Kidney (tissue), 14 donors: ENCODE data around the gene ATP11A. TPM values are rescaled to one million over a fixed set of nuclear protein-coding genes. Genes with fewer than 3 reads are reported as not detected.
A peak's percentile ranks its signal among the peaks of the same experiment; 100 is the strongest.

Experiments used
- DNase-seq, 5 donors: peaks; one replicate each; pipeline ENCODE4 v3.0.0-alpha.2; 2013 to 2020
- FAIRE-seq: peaks from 2 replicates; lab custom pipeline; 2012; peaks lifted over from hg19 to GRCh38; lab: Jason Lieb, UNC
- H3K27ac ChIP-seq, 2 donors: one replicate each; pipeline ENCODE4 v1.7.0; 2013; ENCODE audit warnings: low read depth in 2 of 2, low read length in 2 of 2, inconsistent platforms in 1 of 2
- H3K27me3 ChIP-seq: one replicate; pipeline ENCODE4 v1.7.1; 2013; ENCODE audit warnings: low read length, inconsistent platforms; ENCODE audit not compliant: control insufficient read depth, insufficient read depth
- H3K36me3 ChIP-seq, 3 donors: one replicate each; pipeline versions ENCODE4 v1.7.0 to v1.7.1; 2013; ENCODE audit warnings: low read length in 3 of 3, control low read depth in 1 of 3, inconsistent platforms in 1 of 3; ENCODE audit not compliant: insufficient read depth in 3 of 3, control insufficient read depth in 2 of 3
- H3K4me1 ChIP-seq, 3 donors: one replicate each; pipeline versions ENCODE4 v1.7.0 to v1.7.1; 2013; ENCODE audit warnings: low read length in 3 of 3, inconsistent platforms in 1 of 3, low read depth in 1 of 3; ENCODE audit not compliant: control insufficient read depth in 2 of 3, insufficient read depth in 2 of 3
- H3K4me3 ChIP-seq, 3 donors: one replicate each; pipeline versions ENCODE4 v1.7.0 to v1.8.1; 2013; ENCODE audit warnings: low read length in 3 of 3, control low read depth in 1 of 3, inconsistent platforms in 1 of 3
- H3K9ac ChIP-seq, 3 donors: one replicate each; pipeline versions ENCODE4 v1.7.0 to v1.7.1; 2013; ENCODE audit warnings: low read length in 3 of 3, control low read depth in 1 of 3, inconsistent platforms in 1 of 3
- H3K9me3 ChIP-seq, 3 donors: one replicate each; pipeline versions ENCODE4 v1.7.0 to v1.7.1; 2013; ENCODE audit warnings: low read length in 3 of 3, control low read depth in 1 of 3, inconsistent platforms in 1 of 3; ENCODE audit not compliant: control insufficient read depth in 2 of 3, insufficient read depth in 1 of 3
- intact Hi-C: fragments of 100-400 bp; cut with DNase I; formaldehyde crosslinking; loops from one replicate; pipeline ENCODE4 v1.11.1; 2022
- polyA plus RNA-seq: library from polyadenylated mRNA; stranded (reverse); fragments of 350-450 nt; fragmentation: Illumina TruSeq; extraction: RNeasy Lipid Tissue Mini Kit (QIAGEN cat#74804); gene quantifications from one replicate; pipeline ENCODE4 v1.2.3, GENCODE V29; 2014; ENCODE audit warnings: low read depth, low replicate concordance; ENCODE audit not compliant: insufficient read depth
- total RNA-seq: library from RNA; stranded (reverse); fragmentation: NEBNext Ultra II Directional; extraction: Animal tissue kit (Norgen Biotek cat#: 25700); gene quantifications from one replicate; pipeline ENCODE4 v1.2.1, GENCODE V29; 2021
- TF ChIP-seq, protein P1 (sequence below): IDR thresholded peaks from 3 replicates; pipeline ENCODE4 v1.5.1; 2012; ENCODE audit warnings: mild to moderate bottlenecking, moderate library complexity, borderline replicate concordance; ENCODE audit not compliant: insufficient read depth; ENCODE audit errors: extremely low read depth
- donor health status: control.
- donor health status: control.
- donor health status: control.
- donor health status: control.
- donor health status: control.
- donor health status: DM: yes; HTN: yes; CAD: no.
- donor health status: Normal renal cell carcinoma (clear cell type).

ATP11A gene
- total and polyA plus RNA-seq, 2 donors from 2014 or later: 4.9 to 212 TPM

DNA sequence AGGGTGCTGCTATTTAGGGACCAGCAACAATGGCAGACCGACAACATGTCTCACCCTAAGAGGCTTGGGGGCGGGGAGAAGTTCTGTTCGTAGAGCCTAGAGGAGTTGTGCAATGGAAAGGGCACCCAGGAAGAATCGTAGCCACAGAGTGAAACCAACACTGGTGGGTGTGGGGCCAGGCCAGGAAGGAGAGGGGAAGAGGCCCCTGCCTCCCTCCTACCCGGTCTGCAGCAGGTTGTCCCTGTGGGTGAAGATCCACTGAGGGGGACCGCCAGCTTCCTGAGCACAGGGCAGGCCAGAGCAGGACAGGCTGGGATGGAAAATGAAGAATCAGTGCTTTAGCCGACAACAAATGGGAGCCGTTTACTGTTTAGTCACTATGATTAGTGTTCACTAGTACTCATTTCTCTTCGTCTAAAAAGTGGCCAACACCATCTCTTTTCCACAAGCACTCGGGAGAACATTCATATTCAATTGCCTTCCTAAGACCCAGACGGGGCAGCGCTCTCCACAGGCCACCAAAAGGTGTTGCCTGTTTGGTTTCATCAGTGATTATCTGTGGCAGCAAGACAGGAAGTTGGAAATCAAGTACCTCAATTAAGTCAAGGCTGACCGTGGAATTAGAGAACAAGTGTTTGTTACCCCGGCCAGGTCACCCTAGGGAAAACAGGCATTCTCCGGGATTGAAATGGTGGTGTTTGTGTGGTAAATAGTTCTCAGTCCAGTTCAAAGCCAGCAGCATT, 1.1 kb upstream of the ATP11A start:
- Histone ChIP-seq H3K9ac (peak overlapping the region in 1 of 3 donors; percentile 52), H3K4me1 (peaks cover 0 to 12% (median 5%) of the 10 kb centered on the region in 3 donors), H3K27ac (peak overlapping the region; percentile 86 to 94), H3K36me3 (no peaks in the 10 kb centered on the region), H3K9me3 (no peaks in the 10 kb centered on the region), H3K4me3 (peak overlapping the region in 2 of 3 donors; percentile 26 to 53), H3K27me3 (no peaks in the 10 kb centered on the region)
- peak in 2 of 5 donors; percentile 58 to 64 for DNase-seq
- TF ChIP-seq, protein P1, sequence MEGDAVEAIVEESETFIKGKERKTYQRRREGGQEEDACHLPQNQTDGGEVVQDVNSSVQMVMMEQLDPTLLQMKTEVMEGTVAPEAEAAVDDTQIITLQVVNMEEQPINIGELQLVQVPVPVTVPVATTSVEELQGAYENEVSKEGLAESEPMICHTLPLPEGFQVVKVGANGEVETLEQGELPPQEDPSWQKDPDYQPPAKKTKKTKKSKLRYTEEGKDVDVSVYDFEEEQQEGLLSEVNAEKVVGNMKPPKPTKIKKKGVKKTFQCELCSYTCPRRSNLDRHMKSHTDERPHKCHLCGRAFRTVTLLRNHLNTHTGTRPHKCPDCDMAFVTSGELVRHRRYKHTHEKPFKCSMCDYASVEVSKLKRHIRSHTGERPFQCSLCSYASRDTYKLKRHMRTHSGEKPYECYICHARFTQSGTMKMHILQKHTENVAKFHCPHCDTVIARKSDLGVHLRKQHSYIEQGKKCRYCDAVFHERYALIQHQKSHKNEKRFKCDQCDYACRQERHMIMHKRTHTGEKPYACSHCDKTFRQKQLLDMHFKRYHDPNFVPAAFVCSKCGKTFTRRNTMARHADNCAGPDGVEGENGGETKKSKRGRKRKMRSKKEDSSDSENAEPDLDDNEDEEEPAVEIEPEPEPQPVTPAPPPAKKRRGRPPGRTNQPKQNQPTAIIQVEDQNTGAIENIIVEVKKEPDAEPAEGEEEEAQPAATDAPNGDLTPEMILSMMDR: no peak
- intact Hi-C loops: no loop called here
- FAIRE-seq: no peak

DNA sequence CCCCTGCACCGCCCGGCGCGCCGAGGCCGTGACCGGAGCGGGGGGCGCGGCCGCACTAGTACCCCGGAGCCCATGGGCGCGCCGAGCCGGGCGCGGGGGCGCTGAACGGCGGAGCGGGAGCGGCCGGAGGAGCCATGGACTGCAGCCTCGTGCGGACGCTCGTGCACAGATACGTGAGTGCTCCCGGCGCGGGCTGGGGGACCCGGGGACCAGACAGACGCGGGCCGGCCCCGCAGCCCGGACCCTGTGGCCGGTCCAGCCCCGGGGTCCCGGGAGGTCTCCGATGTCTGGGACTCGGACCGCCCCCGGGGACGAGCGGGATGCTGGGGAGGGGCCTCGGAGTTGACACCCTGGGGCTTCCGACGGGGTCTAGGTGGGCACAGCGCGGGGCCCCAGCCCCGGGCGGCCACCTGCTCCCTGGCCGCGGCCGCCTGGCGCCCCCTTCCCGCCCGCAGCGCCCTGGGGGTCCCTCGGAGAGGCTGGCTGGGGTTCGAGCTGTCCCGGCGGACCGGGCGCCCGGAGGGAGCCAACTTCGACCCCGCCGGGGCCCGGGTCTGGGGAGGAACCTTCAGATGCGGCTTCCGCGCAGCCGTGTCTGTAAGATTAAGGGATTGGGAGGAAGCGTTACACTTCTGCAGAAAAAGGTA, 568 bp downstream of the ATP11A start:
- no peaks in the 10 kb centered on the region for H3K9me3 ChIP-seq
- peak overlapping the region; percentile 36 to 76 (median 72) for H3K4me3 ChIP-seq
- H3K36me3 ChIP-seq: no peaks in the 10 kb centered on the region
- intact Hi-C loops: no loop called here
- TF ChIP-seq, protein P1: no peak
- DNase-seq (peak; percentile 61 to 89 (median 73)), FAIRE-seq (no peak)
- peak overlapping the region; percentile 72 to 81 for H3K27ac ChIP-seq
- H3K27me3 ChIP-seq: no peaks in the 10 kb centered on the region
- peaks cover 0 to 17% (median 7%) of the 10 kb centered on the region in 3 donors for H3K4me1 ChIP-seq
- peak overlapping the region; percentile 40 to 72 (median 49) for H3K9ac ChIP-seq

DNA sequence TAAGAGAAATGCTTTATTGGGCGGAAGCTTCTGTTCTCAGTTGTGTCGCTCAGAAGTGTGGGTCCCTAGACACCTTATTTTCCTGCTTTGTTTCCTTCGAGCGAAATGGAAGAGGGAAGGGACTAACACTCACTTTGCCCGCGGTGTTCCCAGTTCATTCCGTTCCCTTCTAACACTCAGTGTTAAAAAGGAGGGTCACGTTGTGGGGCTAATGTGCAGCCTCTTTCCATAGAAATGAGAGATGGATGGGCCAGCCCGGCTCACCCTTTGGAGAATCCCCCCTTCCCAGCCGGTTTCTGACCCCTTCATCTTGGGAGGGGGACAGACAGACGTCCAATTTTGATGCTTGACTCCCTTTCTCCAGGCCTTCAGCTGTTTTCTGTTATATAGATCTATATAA, 2.3 kb downstream of the ATP11A start:
- Histone ChIP-seq H3K4me3 (peak overlapping the region; percentile 36 to 76 (median 72)), H3K9me3 (no peaks in the 10 kb centered on the region), H3K9ac (peak overlapping the region in 1 of 3 donors; percentile 72), H3K4me1 (peaks cover 0 to 18% (median 7%) of the 10 kb centered on the region in 3 donors), H3K27ac (no peak overlapping the region), H3K36me3 (no peaks in the 10 kb centered on the region), H3K27me3 (no peaks in the 10 kb centered on the region)
- DNase-seq (peak in 2 of 5 donors; percentile 20 to 30), FAIRE-seq (no peak)
- intact Hi-C loops: no loop called here
- TF ChIP-seq, protein P1: no peak
